Left lung (tissue), 10 donors: ENCODE measurements around the gene AKAP9. TPM values are rescaled to one million over a fixed set of nuclear protein-coding genes. Genes with fewer than 3 reads are reported as not detected.
"Not testable (repeated sequence)": the region's sequence is repeated elsewhere in the genome, so short reads cannot be mapped to it uniquely, and the experiment has no call there.

Source experiments
- ATAC-seq: fragments of 200-7000 bp; cut with Tn5 transposase; one replicate; pipeline ENCODE4 v1.9.1; 2020; ENCODE audit warnings: moderate library complexity
- DNase-seq, 4 donors: peaks; one replicate each; pipeline ENCODE4 v3.0.0-alpha.2; 2013 to 2020
- H3K27ac ChIP-seq, 2 donors: fragments of 200-600 bp; sonication (generic) in 1 of 2; one replicate each; pipeline versions ENCODE4 v1.5.0 to v1.8.0; 2020 to 2021
- H3K27me3 ChIP-seq, 2 donors: fragments of 200-600 bp; sonication (generic) in 1 of 2; one replicate each; pipeline versions ENCODE4 v1.5.0 to v1.8.0; 2020 to 2021
- H3K36me3 ChIP-seq, 2 donors: fragments of 200-600 bp; sonication (generic) in 1 of 2; one replicate each; pipeline versions ENCODE4 v1.5.0 to v1.8.0; 2020 to 2021
- H3K4me1 ChIP-seq, 2 donors: fragments of 200-600 bp; one replicate each; pipeline ENCODE4 v1.8.0; 2021
- H3K4me3 ChIP-seq, 2 donors: fragments of 200-600 bp; sonication (generic) in 1 of 2; one replicate each; pipeline versions ENCODE4 v1.5.0 to v1.8.0; 2020 to 2021; ENCODE audit warnings: mild to moderate bottlenecking in 1 of 2
- H3K9me3 ChIP-seq, 2 donors: fragments of 200-600 bp; sonication (generic) in 1 of 2; one replicate each; pipeline versions ENCODE4 v1.5.0 to v1.8.0; 2020 to 2021
- CTCF ChIP-seq, 2 donors: fragments of 200-600 bp; sonication (generic) in 1 of 2; IDR thresholded peaks; one replicate each; pipeline versions ENCODE4 v1.5.0 to v1.8.0; 2021; ENCODE audit warnings: antibody characterized with exemption in 2 of 2
- intact Hi-C, 2 donors: fragments of 100-400 bp; cut with DNase I; formaldehyde crosslinking; loops; one replicate each; pipeline versions ENCODE4 v1.11.2 to v1.14.2; 2022
- polyA plus RNA-seq, 6 donors: library from polyadenylated mRNA; unstranded; fragments of 120-200 nt; gene quantifications; one replicate each; pipeline ENCODE4 v1.2.1, GENCODE V29; 2013; ENCODE audit not compliant: insufficient read length in 6 of 6
- total RNA-seq, 2 donors: library from RNA; stranded (reverse); fragmentation: NEBNext Ultra II Directional; extraction: Animal tissue kit (Norgen Biotek cat#: 25700); gene quantifications; one replicate each; pipeline ENCODE4 v1.2.1, GENCODE V29; 2021
- donor health status: DM: no; HTN: yes; CAD: no.
- donor health status: DM: no; HTN: no; CAD: no.

Gene AKAP9
- total and polyA plus RNA-seq, 8 donors = 57.5 to 105 (median 88.9) TPM

GRCh38 chr7:92072708-92073107 is 132.0 kb downstream of the AKAP9 start:
- Histone ChIP-seq H3K27me3 (no peaks in the 10 kb centered on the region), H3K36me3 (peaks cover 0 to 51% of the 10 kb centered on the region in 2 donors), H3K4me1 (no peaks in the 10 kb centered on the region), H3K27ac (no peak overlapping the region), H3K4me3 (no peak overlapping the region), H3K9me3 (no peaks in the 10 kb centered on the region)
- intact Hi-C loops = no loop called here
- ATAC-seq (no peak), DNase-seq (no peak)
- TF ChIP-seq CTCF (IDR thresholded peaks at IDR 0.05) = no peak

- H3K4me3 ChIP-seq = no peak overlapping the region
- H3K27me3 ChIP-seq = no peaks in the 10 kb centered on the region
- no peak for DNase-seq
- TF ChIP-seq CTCF (IDR thresholded peaks at IDR 0.05) = no peak
- H3K36me3 ChIP-seq = peaks cover 0 to 62% of the 10 kb centered on the region in 2 donors
- no peaks in the 10 kb centered on the region for H3K9me3 ChIP-seq
- no peak overlapping the region for H3K27ac ChIP-seq
- intact Hi-C loops = no loop called here
- H3K4me1 ChIP-seq = no peaks in the 10 kb centered on the region
- peak; percentile 64 for ATAC-seq
Measured at GRCh38 chr7:92075455-92076158, 134.9 kb downstream of the AKAP9 start.

DNA sequence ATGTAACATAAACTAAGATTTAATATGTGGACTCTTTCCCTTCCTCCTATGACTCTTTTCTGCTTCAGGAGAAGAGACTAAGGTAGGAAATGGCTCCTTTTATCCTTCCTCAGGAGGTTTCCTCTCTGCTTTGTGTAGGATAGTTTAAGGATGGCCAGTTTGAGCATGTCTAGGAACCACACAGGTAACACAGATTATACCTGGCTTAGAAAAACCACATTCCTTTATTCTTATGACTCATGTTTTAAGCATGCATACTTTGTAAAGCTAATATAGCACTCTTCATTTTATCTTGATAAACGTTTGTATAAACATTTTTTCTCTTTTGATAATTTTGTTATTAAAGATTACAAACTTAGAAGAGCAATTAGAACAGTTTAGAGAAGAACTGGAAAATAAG is 135.8 kb downstream of the AKAP9 start:
- peak; percentile 97 for ATAC-seq
- intact Hi-C loops = no loop called here
- no peak for DNase-seq
- Histone ChIP-seq H3K36me3 (peaks cover 0 to 62% of the 10 kb centered on the region in 2 donors), H3K27me3 (no peaks in the 10 kb centered on the region), H3K4me1 (no peaks in the 10 kb centered on the region), H3K9me3 (no peaks in the 10 kb centered on the region), H3K27ac (peak overlapping the region in 1 of 2 donors; percentile 9), H3K4me3 (no peak overlapping the region)
- TF ChIP-seq CTCF (IDR thresholded peaks at IDR 0.05) = no peak

GRCh38 chr7:92083922-92084321 is 143.3 kb downstream of the AKAP9 start:
- H3K27me3 ChIP-seq, H3K9me3 ChIP-seq, DNase-seq, ATAC-seq, H3K27ac ChIP-seq, H3K4me3 ChIP-seq, H3K4me1 ChIP-seq, intact Hi-C loops: not testable (repeated sequence)
- peaks cover 0 to 94% of the 10 kb centered on the region in 2 donors for H3K36me3 ChIP-seq

DNA sequence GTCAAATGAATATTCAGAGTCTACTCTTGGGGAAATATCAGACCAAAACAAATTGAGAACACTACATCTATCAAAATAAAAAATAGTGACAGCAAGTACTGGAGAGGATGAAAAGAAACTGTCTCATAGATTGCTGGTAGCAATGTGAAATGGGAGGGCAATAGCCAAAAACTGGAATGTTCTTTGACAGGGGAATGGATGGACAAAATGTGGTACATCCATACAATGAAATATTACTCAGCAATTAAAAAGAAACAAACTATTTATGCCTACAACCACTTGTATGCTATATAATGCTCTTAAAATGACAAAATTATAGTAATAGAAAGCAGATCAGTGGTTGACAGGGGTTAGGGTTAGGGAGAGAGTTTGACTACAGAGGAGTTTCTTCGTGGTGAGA is 147.6 kb downstream of the AKAP9 start:
- Histone ChIP-seq H3K36me3 (peaks cover 0 to 95% of the 10 kb centered on the region in 2 donors), H3K27me3 (no peaks in the 10 kb centered on the region), H3K4me1 (no peaks in the 10 kb centered on the region), H3K4me3 (no peak overlapping the region), H3K9me3 (no peaks in the 10 kb centered on the region), H3K27ac (no peak overlapping the region)
- DNase-seq (no peak), ATAC-seq (no peak)
- intact Hi-C loops = no loop called here
- TF ChIP-seq CTCF (IDR thresholded peaks at IDR 0.05) = no peak

GRCh38 chr7:92092210-92092609 is 151.5 kb downstream of the AKAP9 start:
- TF ChIP-seq CTCF (IDR thresholded peaks at IDR 0.05) = no peak
- ATAC-seq = no peak

More at GRCh38 chr7:92092210-92092609, 151.5 kb downstream of the AKAP9 start:
- Histone ChIP-seq H3K36me3 (peaks cover 0 to 88% of the 10 kb centered on the region in 2 donors), H3K9me3 (no peaks in the 10 kb centered on the region), H3K4me1 (no peaks in the 10 kb centered on the region), H3K27ac (no peak overlapping the region), H3K27me3 (no peaks in the 10 kb centered on the region), H3K4me3 (no peak overlapping the region)
- intact Hi-C loops = no loop called here
- no peak for DNase-seq
